Activated naive CD8-positive, alpha-beta T cell treated with anti-CD3 and anti-CD28 coated beads, Interleukin-2, amount 10 ng/mL, durations not matched to agents 7 days and 5 days (primary cell): ENCODE data around the gene HNRNPCL1. TPM values are rescaled to one million over a fixed set of nuclear protein-coding genes. Genes with fewer than 3 reads are reported as not detected.

Experiments
- ATAC-seq: fragments of 150-1000 bp; cut with Tn5 transposase; one replicate; pipeline ENCODE4 v1.10.0; 2021; ENCODE audit warnings: low read depth, moderate library complexity
- POLR2A ChIA-PET: fragments of 350-600 bp; sonication (Branson Sonifier 250); formaldehyde crosslinking; loops from one replicate; lab custom pipeline; 2021; ENCODE audit warnings: antibody characterized with exemption; lab: Charles Lee
- DNase-seq: peaks from one replicate; pipeline ENCODE4 v3.0.0; 2021
- H3K27ac Mint-ChIP-seq: one replicate; pipeline ENCODE4 v1.8.0; 2022; ENCODE audit warnings: mild to moderate bottlenecking, mixed read lengths
- H3K27me3 Mint-ChIP-seq: one replicate; pipeline ENCODE4 v1.8.0; 2022; ENCODE audit warnings: mild to moderate bottlenecking, moderate library complexity, mixed read lengths
- H3K36me3 Mint-ChIP-seq: one replicate; pipeline ENCODE4 v1.8.0; 2021; ENCODE audit warnings: mild to moderate bottlenecking, mixed read lengths
- H3K4me1 Mint-ChIP-seq: one replicate; pipeline ENCODE4 v1.8.0; 2021; ENCODE audit warnings: mixed read lengths
- H3K4me3 Mint-ChIP-seq: one replicate; pipeline ENCODE4 v1.8.0; 2022; ENCODE audit warnings: mild to moderate bottlenecking, moderate library complexity, mixed read lengths
- H3K9me3 Mint-ChIP-seq: one replicate; pipeline ENCODE4 v1.8.0; 2021; ENCODE audit warnings: mixed read lengths
- total RNA-seq, 2 experiments: library from RNA; stranded (reverse); gene quantifications; one replicate each; pipeline ENCODE4 v1.2.3, GENCODE V29; 2021

The HNRNPCL1 gene
- total RNA-seq, 2 experiments from 2014 or later = not detected

DNA sequence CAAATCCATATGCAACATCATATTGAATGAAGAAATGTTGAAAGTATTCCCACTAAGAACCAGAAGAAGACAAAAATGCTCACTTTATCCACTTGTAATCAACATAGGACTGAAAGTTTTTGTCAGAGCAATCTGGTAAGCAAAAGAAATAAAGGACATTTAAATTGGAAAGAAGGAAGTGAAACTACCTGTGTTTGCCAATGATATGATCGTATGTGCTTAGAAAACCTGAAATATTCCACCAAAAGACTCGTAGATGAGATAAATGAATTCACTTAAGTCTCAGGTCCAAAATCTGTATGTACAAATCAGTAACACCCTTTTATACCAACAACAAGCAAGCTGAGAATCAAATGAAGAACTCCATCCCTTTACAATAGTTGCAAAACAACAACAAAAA is 48.8 kb downstream of the HNRNPCL1 start:
- ATAC-seq (no peak), DNase-seq (no peak)
- Mint-ChIP-seq H3K27me3 (peaks cover 13% of the 10 kb centered on the region), H3K4me3 (no peak overlapping the region), H3K27ac (no peak overlapping the region), H3K9me3 (no peaks in the 10 kb centered on the region), H3K4me1 (no peaks in the 10 kb centered on the region), H3K36me3 (no peaks in the 10 kb centered on the region)
- POLR2A ChIA-PET = no interaction called here

DNA sequence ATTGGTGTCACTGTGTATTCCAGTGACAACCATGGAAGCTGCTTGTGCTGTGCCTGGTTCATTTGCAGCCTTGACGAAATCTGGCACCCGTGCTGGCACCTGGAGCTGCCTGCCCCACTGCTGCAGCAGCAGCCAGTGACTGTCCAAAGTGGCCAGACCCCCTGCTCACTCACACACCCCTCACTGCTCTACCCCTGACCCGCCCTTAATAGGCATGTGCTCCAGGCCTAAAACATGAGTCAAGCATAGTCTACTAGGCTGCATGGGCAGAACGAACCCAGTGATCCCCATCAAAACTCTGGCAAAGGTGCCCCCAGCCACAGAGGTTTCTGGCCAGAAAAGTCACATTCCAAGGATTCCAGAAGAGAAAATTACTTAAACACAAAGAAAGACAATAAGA is 49.6 kb downstream of the HNRNPCL1 start:
- no peaks in the 10 kb centered on the region for H3K36me3 Mint-ChIP-seq
- DNase-seq (no peak), ATAC-seq (no peak)
- H3K4me1 Mint-ChIP-seq = no peaks in the 10 kb centered on the region
- peaks cover 9% of the 10 kb centered on the region for H3K27me3 Mint-ChIP-seq
- H3K4me3 Mint-ChIP-seq = no peak overlapping the region
- H3K27ac Mint-ChIP-seq = no peak overlapping the region
- POLR2A ChIA-PET = no interaction called here
- H3K9me3 Mint-ChIP-seq = no peaks in the 10 kb centered on the region

Other genes starting within 250 kb of the HNRNPCL1 start
- gene DHRS3, start 230.5 kb downstream of the HNRNPCL1 start, total RNA-seq = 100 to 1,000 TPM; 105 to 109 TPM
- not detected for gene AADACL4, start 204.6 kb downstream of the HNRNPCL1 start, total RNA-seq
- gene AADACL3, start 132.6 kb downstream of the HNRNPCL1 start, total RNA-seq = not detected
- not detected for gene CFAP107, start 102.5 kb downstream of the HNRNPCL1 start, total RNA-seq
- not detected for gene PRAMEF12, start 75.0 kb downstream of the HNRNPCL1 start, total RNA-seq
- gene PRAMEF1, start 57.3 kb downstream of the HNRNPCL1 start, total RNA-seq = not detected
- not detected for gene PRAMEF11, start 17.3 kb downstream of the HNRNPCL1 start, total RNA-seq
- gene PRAMEF2, start 8.4 kb upstream of the HNRNPCL1 start, total RNA-seq = not detected
- gene PRAMEF4, start 37.5 kb upstream of the HNRNPCL1 start, total RNA-seq = not detected
- not detected for gene PRAMEF10, start 49.5 kb upstream of the HNRNPCL1 start, total RNA-seq
- gene PRAMEF7, start 67.9 kb upstream of the HNRNPCL1 start, total RNA-seq = not detected
- not detected for gene PRAMEF6, start 98.9 kb upstream of the HNRNPCL1 start, total RNA-seq
- gene PRAMEF27, start 207.9 kb upstream of the HNRNPCL1 start, total RNA-seq = not detected
- not detected for gene HNRNPCL3, start 212.0 kb upstream of the HNRNPCL1 start, total RNA-seq
- gene PRAMEF25, start 222.1 kb upstream of the HNRNPCL1 start, total RNA-seq = not detected